Measurements from ENCODE around the gene MIEF1.
A peak's percentile ranks its signal among the peaks of the same experiment; 100 is the strongest.

MIEF1 gene

DNA sequence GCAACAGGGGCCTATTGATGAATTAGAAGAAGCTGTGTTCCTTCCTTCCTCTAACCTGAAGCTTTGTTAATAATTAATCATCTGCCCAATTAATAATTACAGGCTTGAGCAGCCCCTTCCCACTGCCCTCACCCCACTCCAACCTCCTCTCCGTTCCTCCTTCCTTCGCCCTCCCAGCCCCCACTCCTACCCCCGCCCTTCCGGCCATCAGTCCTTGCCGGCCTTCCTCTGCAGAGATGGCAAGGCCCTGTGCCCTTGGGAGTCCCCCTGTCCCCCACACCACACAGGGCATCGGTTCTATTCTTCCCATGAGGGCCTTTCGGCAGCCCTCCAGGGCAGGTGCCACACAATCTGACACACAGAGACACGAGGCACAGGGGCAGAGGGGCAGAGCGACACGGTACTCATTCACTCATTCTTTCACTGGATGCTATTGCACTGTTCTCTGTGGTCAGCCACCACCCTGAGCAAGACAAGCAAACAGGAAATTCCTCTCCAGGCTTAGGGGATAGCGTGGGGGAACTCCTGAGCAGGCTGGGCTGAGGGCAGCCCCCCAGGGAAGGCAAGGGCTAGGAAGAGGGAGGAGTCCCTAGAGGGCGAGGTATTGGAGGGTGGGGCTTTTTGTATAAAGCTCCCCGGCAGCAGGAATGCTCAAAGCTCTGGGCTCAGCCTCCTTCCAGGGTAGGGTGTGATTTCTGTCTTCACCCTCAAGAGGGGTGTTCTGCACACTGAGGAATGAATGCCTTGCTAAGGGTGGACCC, 30.5 kb upstream of the MIEF1 start:
- DNase-seq, result peak; percentile 83

DNA sequence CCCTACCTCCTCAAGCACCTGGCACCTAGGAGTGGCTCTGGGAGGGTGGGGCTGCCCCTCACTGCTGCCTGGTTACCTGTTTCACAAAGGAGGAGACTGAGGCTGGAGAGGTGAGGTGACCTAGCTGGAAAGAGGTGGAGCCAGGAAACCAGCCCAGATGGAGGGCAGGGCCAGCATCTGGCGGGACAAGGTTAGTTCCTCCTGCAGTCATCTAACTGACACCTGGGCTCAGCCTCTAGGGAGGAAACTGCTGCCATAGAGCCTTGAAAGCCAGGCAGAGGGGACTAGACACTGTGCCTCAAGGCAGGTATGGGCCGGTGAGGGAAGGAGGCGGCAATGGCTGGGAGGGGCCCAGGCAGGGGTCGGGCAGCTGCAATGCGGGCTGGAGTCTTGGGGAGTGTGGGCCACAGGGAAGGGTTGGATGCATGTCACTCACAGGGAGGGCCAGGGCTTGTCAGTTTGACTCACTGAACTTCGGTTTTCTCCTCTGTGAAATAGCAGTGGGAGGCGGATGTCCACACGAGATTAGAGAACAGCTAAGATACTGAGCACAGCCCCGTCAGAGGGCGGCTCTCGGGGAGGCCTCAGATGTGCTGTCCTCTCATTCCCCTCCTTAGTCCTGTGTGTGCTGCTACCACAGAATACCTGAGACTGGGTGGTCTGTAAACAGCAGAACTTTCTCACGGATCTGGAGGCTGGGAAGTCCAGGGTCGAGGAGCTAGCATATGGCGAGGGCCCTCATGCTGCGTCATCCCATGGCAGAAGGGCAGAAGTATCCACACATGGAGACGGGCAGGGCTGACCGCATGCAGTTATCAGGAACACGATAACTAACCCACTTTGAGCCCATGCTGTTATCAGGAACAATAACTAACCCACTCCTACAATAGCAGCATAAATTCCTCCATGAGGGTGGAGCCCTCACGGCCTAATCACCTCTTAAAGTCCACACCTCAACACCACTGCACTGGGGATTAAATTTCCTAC, 29.2 kb upstream of the MIEF1 start:
- DNase-seq, result peak; percentile 94

DNA sequence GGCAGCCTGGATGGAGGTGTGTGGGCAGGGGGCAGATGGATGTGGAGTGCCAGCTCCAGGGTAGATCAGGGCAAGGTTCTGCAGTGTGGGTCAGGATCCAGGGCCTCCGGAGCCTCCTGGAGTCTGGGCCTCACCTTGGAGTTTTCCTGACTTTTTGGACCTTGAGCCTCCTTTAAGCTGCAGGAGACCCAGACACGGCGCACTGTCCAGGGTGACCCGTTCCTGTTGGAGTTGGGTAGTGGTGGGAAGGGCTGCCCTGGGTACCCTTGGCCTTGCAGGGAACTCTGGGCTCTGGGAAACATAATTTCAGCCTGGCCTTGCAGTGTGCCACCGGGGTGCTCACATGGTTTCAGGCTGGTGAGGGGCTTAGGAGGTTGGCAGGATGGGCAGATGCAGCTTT, 28.2 kb upstream of the MIEF1 start:
- no peak for DNase-seq

DNA sequence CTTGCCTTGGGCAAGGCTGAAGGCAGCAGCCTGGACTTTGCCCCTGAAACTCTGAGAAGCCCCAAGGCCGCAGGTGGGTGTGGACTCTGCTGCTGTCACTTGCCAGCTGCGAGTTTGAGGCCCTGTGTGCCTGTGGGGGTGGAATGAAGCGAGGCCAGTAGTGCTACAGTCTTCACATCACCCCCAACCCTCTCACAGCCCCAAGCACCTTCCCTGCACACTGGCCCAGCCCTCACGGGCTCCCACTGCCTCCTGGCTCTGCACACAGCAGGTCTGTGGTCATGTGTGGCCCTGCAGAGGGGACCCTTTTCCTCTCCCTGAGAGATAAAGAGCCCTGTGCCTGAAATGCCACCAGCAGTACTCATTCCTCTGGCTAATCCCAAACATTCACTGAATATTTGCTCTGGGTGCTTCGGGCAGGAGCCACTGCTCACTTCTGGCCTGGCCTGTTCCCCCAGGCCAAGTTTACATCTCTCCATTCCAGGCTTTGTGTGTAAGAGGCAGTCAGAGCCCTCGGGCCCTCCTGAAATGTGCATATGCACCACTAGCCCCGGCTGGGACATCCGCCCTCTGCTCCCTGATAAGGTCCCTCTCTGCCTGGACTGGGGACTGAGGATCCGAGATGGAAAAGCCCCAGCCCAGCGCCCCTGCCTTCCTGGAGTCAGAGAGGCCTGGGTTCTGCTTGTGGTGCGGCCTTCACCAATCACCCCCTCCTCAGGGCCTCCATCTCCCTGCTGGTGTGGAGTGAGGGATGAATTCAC, 27.6 kb upstream of the MIEF1 start:
- no peak for DNase-seq

DNA sequence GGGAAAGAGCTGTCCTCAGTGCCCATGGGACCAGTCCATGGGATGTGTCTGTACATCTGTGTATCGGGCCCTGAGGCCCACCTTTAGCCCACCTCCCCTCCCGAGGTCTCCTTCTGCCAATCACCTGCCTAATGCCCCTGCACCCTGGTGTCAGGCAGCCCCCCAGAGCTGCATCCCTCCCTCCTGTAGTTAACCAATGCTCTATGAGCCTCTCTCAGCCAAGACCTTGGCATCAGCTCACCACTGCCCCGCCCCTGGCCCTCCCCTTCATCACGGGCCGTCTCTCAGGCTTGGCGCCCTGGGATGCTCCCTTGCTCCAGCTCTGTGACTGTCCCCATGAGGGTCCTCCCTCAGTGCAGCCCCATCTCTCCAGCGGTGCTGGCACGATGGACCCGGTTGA, 26.8 kb upstream of the MIEF1 start:
- no peak for DNase-seq

DNA sequence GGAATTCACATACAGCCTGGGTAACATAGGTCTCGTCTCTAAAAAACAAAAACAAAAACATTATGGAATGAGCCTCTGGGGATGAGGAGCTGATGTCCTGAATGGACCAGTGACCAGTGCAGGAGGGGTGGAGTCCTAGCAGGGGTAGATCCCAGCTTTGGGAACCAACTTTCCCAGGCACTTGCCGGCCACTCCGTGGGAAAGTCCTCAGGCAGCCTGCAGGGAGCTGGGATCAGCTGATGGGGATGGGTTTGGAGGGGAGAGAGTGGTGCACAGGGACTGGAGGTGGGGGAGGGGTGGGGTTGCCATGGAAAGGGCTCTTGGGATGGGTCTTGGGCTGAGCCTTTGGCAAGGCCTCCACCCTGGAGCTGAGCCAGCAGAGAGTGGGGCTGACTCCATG, 26.2 kb upstream of the MIEF1 start:
- no peak for DNase-seq

DNA sequence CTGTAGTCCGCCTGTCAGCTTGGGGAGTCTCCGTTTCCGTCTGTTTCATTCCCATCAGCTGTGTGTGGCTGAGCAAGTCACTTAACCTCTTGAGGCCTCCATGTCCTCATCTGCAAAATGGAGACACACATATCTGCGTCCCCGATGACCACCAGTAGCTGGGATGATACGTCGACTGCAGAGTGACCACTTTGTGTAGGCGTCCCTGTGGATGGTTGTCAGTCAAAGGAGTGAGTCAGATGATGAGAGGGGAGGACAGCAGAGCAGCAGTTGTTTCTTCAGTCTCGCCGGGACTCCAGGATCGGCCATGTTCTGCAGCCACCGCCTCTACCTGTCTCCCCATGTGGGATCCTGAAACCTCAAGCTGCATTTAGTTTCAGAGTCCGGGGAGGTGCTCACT, 25.4 kb upstream of the MIEF1 start:
- DNase-seq, result no peak

DNA sequence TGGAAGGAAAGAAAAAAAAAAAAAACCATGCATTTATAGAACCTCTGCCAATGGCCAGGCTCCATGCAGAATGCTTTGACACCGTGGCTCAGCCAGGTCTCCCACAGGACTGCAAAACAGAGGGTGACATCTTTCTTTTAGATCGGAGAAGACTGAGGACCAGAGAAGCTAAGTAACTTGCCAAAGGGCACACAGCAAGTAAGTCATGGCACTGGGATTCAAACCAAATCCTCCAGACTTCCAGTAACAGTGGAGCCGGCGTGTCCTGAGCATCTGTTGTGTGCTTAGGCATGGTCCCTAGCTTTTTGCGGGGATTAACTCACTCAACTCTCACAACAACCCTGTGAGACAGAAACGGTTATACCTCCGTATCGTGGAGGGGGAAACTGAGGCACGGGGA, 24.5 kb upstream of the MIEF1 start:
- DNase-seq, result no peak

DNA sequence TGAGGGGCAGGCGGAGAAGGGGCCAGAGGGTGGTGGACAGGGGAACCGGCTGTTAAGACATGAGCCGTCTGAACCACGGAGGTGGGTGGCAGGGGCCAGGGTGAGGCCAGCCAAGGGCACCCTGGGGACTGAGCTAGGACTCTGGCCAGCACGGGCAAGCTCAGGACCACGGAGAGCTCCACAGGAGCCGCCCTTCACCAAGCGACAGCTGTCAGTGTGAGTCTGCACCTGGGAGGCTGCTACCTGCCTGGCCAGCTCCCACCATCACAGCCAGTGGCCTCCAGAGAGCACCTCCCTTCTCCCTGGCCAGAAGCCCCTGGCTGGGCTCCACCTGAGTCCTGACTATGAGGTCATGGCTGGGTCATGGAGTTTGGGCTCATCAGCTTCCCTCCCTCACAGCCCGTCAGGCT, 23.6 kb upstream of the MIEF1 start:
- peak; percentile 49 for DNase-seq

DNA sequence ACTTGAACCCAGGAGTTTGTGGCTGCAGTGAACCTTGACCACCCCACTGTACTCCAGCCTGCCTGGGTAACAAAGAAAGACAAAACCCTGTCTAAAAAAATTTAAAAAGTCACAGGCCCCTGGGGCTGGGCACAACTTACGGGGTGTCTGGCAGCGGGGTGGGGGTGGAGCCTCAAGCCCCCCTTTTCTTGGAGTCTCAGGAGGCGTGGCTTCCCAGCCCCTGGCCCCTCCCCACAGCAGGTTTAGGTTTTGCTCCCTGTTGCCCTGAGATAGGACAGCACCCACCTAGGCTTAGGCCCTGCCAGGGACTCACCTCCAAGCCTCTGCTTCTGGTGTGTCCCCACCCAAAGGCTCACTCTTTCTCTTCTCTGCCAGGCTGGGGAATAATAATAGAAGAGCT, 22.8 kb upstream of the MIEF1 start:
- DNase-seq, result no peak

DNA sequence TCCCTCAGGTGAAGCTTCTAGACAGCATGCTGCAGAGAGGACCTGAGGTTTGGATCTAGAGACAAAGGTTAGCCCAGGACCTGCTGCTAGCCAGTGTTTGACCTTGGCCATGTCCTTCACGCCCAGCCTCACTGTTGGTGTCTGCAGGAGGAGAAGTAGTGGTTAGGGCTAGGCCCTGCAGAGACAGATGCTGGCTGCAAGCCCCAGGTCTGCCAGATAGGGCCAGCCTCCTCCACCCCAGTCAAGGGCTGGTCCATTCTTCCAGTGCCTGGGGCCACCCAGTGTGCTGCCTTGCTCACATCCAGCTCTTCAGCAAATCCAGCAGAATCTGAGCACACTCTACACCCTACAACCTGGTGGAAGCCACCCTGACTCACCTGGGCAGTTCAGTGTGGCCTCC, 21.5 kb upstream of the MIEF1 start:
- no peak for DNase-seq

DNA sequence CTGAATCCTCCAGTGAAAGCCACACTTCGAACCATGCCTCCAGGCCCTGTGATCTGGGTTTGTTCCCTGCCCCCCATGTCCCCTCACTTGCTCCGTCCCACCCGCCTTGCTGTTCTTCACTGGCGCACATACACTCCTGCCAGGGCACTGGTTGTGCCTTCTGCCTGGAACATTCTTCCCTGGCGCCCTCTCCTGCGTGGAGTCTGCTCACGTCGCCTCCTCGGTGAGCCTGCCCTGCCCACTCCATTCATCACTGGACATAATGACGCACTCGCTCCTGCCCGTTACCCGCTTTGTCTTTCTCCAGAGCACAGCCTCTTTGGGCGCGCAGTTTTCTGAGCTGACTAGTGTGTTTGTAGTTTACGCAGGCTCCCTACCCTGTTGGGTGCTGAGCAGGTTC, 21.0 kb upstream of the MIEF1 start:
- no peak for DNase-seq

DNA sequence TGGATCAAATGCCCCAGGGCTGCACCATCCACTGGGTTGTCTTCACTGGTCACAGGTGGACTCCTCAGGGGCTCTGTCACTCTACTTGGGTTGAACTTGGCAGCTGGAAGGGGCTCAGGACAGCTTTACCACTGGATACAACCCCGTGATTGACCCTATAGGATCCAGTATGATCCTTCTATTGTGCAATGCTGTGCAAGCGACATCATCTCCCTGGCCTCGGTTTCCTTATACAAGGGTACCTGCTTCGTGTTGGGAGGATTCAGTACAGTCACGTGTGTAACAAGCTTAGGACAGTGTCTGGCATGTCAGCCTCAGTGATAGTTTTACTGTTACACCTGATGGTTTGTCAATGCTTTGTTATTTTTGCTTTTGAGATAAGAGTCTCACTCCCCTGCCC, 20.5 kb upstream of the MIEF1 start:
- DNase-seq, result no peak

DNA sequence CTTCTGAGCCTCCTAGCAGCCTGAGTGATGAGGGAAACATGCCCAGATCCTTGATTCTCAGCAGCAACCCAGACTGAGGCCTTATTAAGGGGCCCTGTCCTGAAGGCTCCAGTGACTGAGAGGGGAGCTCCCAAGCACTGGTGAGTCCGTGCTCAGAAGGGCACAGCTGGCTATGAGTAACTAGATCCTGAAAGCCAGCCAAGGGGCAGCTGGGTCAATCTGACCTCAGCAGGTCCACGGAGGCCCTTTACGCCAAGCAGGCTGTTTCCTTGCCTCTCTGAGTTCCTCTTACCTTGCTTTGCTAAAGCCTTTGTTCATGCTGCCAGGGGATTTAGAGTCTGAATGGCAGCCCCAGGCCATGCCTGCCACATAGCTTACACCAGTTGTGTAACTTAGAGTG, 19.3 kb upstream of the MIEF1 start:
- no peak for DNase-seq

DNA sequence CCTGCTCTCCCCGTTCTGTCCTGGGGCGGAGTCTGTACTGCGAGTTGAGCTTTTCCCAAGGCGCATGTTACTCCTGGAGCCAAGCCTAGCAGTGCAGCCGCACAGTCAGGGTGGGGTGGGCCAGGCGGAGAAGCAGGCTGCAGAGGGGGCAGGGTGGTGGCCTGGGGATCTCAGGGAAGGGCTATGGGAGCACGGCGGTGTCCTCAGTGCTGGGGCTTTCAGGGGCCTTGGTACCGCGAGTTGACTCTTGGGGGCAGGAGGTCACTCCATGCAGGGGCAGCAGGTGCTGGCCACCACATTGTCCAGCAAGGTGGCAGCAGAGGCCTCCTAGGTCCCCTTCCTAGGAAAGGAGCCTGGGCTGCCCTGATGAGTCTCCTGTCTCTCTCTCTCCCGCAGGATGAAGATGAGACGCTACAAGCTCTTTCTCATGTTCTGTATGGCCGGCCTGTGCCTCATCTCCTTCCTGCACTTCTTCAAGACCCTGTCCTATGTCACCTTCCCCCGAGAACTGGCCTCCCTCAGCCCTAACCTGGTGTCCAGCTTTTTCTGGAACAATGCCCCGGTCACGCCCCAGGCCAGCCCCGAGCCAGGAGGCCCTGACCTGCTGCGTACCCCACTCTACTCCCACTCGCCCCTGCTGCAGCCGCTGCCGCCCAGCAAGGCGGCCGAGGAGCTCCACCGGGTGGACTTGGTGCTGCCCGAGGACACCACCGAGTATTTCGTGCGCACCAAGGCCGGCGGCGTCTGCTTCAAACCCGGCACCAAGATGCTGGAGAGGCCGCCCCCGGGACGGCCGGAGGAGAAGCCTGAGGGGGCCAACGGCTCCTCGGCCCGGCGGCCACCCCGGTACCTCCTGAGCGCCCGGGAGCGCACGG, 14.9 kb upstream of the MIEF1 start:
- DNase-seq, result no peak

DNA sequence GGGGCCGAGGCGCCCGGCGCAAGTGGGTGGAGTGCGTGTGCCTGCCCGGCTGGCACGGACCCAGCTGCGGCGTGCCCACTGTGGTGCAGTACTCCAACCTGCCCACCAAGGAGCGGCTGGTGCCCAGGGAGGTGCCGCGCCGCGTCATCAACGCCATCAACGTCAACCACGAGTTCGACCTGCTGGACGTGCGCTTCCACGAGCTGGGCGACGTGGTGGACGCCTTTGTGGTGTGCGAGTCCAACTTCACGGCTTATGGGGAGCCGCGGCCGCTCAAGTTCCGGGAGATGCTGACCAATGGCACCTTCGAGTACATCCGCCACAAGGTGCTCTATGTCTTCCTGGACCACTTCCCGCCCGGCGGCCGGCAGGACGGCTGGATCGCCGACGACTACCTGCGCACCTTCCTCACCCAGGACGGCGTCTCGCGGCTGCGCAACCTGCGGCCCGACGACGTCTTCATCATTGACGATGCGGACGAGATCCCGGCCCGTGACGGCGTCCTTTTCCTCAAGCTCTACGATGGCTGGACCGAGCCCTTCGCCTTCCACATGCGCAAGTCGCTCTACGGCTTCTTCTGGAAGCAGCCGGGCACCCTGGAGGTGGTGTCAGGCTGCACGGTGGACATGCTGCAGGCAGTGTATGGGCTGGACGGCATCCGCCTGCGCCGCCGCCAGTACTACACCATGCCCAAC, 14.1 kb upstream of the MIEF1 start:
- no peak for DNase-seq

DNA sequence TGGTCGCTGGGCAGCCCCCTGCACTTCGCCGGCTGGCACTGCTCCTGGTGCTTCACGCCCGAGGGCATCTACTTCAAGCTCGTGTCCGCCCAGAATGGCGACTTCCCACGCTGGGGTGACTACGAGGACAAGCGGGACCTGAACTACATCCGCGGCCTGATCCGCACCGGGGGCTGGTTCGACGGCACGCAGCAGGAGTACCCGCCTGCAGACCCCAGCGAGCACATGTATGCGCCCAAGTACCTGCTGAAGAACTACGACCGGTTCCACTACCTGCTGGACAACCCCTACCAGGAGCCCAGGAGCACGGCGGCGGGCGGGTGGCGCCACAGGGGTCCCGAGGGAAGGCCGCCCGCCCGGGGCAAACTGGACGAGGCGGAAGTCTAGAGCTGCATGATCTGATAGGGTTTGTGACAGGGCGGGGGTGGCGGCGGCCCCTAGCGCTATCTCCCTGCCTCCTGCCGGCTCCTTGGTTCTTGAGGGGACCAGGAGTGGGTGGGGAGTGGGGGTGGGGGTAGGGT, 13.5 kb upstream of the MIEF1 start:
- DNase-seq, result no peak

DNA sequence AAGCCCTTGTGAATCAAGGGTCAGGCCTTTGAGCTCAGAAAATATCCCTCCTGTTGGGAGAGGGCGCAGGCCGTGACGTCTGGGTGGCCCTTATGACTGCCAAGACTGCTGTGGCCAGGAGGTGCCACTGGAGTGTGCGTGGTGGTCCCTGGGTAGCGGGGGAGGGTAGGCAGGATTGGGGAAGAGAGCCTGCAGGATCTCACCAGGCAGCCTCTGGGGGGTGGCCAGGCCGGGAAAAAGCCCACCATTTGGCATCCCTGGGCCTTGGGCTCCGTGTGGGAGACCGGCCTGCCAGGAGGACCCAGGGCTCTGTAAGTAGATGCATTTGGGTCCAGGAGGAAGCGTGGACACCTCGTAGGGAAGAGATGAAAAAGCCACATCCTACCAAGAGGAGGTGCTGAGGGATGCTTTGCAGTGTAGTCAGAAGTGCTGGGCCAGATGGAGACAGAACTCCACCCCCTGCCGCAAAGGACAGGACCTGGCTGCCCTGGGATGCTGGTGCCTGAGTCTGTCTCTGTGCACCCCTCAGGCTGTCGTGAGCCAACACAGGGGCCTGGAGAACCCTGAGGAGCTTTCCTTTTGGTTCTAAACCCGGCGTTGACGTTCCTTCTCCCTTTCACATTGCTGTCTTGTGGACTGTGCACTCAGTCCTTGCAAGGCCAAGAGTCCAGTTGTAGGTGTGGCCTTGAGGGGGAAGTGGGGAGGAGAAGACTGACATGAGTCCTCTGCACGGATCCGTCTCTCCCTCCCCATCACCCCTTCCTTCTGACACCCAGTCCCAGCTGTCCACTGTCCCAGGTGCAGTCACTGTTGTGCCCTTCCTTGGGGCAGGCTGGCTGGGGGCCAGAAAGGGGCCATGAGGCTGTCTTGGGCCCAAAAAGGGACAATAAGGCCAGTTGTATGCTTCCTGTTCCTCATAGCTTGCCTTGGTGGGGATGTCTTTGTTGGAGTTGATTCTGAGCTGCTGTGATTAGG, 12.7 kb upstream of the MIEF1 start:
- DNase-seq, result no peak

DNA sequence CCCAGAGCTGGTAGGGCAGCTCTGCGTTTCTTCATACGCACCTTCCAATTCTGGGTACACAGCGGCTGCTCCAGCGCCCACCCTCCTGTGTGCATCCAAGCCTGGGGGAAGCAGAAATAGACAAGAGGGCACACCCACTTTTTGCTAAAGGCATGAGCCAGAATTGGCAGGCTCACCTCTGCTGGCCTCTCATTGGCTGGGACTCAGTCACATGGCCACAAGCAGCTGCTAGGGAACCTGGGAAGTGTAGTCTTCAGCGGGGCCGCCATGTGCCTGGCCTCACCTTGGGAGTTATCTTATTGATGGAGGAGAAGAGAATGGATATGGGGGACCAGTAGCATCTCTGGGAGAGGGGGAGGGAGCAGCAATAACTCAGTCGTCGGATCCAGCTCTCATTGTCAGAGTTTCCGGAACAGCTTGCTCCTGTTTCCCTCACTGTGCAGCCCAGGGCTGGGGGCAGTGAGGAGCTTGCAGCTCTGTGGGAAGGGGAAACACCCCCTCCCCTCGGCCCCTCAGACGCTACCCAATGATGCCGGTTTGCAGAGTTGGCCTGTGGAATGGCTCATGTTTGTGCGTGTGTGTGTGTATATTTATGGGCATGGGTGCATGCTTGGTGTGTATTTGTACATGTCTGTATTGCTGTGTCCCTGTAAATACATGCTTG, 11.8 kb upstream of the MIEF1 start:
- peak; percentile 96 for DNase-seq
